ENCODE results near the gene IMMP2L.

DNA sequence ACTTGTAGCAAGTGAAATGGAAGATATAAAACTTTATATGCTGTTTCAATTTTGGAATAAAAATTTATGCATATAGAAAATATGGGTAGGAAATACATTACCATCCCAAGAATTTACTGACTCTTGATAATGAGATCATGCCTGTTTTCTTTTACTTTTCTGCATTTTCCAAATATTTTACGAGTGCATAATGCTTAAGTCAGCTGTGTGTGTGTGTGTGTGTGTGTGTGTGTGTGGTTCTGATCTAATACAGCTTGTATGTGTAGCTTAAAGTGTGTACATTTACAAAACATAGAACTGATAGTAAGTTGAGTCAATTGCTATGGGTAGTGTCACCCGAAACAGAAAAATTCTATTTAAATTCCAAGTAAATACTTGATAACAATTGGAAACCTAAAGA is 787.2 kb downstream of the IMMP2L start:
- TF ChIP-seq POLR2AphosphoS5 (IDR thresholded peaks at IDR 0.05; ENCODE audit: insufficient read depth, low read depth, low read length) (no peak), EZH2 (IDR thresholded peaks at IDR 0.05; ENCODE audit: borderline replicate concordance, low read depth, low read length, severe bottlenecking) (no peak), JUN (IDR thresholded peaks at IDR 0.05; ENCODE audit: borderline replicate concordance, insufficient read depth, insufficient read length, low read depth) (no peak), POLR2A (IDR thresholded peaks at IDR 0.05; ENCODE audit: low read depth, low read length) (no peak), MYC (IDR thresholded peaks at IDR 0.05; ENCODE audit: low read depth, low read length) (no peak), FOS (IDR thresholded peaks at IDR 0.05; ENCODE audit: borderline replicate concordance, insufficient read depth, low read length) (no peak)
- TF ChIP-seq, protein P1, sequence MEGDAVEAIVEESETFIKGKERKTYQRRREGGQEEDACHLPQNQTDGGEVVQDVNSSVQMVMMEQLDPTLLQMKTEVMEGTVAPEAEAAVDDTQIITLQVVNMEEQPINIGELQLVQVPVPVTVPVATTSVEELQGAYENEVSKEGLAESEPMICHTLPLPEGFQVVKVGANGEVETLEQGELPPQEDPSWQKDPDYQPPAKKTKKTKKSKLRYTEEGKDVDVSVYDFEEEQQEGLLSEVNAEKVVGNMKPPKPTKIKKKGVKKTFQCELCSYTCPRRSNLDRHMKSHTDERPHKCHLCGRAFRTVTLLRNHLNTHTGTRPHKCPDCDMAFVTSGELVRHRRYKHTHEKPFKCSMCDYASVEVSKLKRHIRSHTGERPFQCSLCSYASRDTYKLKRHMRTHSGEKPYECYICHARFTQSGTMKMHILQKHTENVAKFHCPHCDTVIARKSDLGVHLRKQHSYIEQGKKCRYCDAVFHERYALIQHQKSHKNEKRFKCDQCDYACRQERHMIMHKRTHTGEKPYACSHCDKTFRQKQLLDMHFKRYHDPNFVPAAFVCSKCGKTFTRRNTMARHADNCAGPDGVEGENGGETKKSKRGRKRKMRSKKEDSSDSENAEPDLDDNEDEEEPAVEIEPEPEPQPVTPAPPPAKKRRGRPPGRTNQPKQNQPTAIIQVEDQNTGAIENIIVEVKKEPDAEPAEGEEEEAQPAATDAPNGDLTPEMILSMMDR (IDR thresholded peaks at IDR 0.05; ENCODE audit: extremely low read depth in 1 of 2, insufficient read depth in 1 of 2, low read depth in 1 of 2, low read length in 2 of 2): no peak
- TF ChIP-seq, protein P2, sequence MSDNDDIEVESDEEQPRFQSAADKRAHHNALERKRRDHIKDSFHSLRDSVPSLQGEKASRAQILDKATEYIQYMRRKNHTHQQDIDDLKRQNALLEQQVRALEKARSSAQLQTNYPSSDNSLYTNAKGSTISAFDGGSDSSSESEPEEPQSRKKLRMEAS (IDR thresholded peaks at IDR 0.05; ENCODE audit: insufficient read depth, insufficient read length): no peak
